Measurements from ENCODE around the gene PDRG1.
"Not testable (repeated sequence)": the region's sequence is repeated elsewhere in the genome, so short reads cannot be mapped to it uniquely, and the experiment has no call there.

Gene PDRG1

DNA sequence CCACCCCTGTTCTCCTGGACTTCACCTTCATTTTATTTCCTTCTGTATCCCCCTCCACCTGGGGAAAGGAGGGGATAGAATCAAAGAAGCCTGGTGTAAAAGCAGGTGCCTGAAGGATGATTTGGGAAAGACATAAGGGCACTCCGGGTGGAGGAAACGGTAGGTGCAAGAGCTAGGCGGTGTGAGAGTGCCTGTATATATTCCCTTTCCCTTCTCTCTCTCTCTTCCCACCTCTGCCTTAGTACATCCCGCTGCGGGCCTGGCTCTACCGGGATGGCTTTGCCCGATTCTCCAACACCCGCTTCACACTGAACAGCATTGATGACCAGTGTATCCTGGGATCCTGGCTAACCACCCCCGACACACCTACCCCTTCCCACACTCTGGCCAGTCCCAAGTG lies 26.2 kb downstream of the PDRG1 start:
- no peak for DNase-seq

DNA sequence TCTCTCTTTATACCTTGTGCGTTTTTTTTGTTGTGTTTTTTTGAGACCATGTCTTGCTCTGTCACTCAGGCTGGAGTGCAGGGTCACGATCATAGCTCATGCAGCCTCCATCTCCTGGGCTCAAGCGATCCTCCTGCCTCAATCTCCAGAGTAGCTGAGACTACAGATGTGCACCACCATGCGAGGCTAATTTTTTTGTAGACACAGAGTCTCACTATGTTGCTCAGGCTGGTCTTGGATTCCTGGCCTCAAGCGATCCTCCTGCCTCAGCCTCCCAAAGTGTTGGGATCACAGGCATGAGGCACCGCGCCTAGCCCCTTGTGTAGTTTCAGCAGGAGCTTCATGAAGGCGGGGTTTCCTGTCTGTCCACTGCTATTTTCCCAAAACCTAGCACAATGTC lies 27.3 kb downstream of the PDRG1 start:
- no peak for DNase-seq

DNA sequence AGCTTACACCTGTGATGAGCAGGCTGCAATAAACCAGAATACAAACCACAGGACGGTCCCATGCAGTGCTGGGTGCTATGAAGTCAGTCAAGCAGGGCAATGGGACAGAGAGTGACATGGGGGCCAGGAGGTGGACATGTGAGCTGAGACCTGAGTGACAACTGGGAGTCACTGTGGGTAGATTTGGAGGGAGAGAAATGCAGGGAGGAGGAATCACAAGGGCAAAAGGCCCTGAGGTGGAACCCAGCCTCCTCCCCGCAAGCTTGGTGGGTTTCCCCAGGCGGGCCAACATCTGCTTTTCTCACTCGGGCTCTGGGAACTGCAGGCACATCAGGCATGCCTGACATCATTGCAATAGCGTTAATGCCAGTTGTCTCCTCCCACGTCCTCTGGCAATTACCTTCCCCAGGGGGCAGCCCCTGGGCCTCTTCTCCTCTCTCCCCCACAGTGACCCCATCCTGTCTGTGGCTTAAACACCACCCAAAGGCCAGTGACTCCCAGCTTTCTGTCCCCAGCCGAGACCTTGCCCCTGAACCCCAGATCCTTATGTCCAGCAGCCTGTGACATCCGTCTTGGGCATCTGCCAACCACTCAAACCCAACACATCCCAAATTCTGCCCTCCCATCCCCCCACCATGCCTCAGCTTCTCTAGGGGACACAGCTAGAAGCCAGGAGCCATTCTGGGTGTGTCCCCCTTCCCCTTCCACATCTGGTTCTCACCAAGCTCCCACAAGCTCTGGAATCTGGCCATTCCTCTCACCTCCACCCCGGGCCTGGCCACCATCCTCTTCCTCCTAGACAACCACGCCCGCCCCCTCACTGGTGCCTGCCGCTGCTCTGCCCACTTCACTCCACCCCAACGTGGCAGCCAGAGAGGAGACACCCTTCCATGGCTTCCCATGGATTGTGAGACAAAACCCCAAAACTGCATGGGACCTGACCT lies 28.2 kb downstream of the PDRG1 start:
- DNase-seq: no peak

DNA sequence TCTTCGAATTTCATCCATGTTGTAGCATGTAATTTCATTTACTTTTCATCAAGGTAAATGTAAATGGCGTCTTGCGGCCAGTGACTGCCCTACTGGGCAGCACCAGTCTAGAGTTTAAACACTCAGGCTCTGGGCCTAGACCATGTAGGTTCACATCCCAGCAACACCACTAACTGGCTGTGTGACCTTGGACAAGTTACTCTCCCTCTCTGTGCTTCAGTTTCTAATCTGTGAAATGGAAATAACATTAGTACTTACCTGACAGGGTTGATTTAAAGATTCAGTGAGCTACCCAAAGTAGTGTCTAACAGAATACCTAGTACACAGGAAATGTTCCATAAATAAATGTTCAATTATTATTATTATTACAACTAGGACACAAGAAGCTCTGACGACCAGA lies 29.3 kb downstream of the PDRG1 start:
- DNase-seq: no peak

DNA sequence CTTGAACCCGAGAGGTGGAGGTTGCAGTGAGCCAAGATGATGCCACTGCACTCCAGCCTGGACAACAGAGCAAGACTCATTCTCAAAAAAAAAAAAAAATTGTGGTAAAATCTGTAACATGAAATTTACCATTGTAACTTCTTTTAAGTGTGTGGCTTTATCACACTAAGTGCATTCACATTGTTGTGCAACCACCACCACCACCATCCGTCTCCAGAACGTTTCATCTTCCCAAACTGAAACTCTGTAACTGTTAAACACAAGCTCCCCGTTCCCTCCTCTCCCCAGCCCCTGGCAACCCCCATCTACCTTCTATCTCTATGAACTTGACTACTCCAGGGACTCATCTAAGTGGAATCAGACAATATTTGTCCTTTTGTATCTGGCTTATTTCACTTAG lies 29.7 kb downstream of the PDRG1 start:
- DNase-seq: no peak

DNA sequence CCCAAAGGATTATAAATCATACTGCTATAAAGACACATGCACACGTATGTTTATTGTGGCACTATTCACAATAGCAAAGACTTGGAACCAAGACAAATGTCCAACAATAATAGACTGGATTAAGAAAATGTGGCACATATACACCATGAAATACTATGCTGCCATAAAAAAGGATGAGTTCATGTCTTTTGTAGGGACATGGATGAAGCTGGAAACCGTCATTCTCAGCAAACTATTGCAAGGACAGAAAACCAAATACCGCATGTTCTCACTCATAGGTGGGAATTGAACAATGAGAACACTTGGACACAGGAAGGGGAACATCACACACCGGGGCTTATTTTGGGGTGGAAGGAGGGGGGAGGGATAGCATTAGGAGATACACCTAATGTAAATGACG lies 30.4 kb downstream of the PDRG1 start:
- not testable (repeated sequence) for DNase-seq

DNA sequence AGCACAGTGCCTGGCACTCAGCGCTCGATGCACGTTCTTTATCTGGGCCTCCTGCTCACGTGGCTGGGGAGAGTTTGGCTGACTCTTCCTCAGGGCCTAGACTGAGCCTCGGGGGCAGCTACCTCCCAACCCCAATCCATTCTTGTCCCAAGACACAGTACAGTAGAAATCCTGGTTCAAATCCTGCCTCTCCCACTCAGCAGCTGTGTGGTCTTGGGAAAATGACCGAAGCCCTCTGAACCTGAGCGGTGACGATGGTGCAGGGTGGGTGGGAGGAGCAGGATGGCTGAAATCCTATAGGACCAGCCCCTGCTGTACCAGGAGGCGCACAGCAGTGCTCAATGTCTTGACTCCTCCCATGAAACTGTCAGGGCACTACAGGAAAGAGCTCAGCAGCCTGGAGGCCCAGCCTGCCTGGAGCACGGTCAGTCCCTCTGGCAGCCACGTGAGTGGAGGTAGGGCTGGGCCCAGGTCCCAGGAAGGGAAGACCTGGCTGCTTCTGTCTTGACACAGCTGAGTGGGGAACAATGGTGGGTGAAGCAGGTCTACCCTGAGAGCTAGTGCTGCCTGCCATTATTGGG lies 31.5 kb downstream of the PDRG1 start:
- no peak for DNase-seq

DNA sequence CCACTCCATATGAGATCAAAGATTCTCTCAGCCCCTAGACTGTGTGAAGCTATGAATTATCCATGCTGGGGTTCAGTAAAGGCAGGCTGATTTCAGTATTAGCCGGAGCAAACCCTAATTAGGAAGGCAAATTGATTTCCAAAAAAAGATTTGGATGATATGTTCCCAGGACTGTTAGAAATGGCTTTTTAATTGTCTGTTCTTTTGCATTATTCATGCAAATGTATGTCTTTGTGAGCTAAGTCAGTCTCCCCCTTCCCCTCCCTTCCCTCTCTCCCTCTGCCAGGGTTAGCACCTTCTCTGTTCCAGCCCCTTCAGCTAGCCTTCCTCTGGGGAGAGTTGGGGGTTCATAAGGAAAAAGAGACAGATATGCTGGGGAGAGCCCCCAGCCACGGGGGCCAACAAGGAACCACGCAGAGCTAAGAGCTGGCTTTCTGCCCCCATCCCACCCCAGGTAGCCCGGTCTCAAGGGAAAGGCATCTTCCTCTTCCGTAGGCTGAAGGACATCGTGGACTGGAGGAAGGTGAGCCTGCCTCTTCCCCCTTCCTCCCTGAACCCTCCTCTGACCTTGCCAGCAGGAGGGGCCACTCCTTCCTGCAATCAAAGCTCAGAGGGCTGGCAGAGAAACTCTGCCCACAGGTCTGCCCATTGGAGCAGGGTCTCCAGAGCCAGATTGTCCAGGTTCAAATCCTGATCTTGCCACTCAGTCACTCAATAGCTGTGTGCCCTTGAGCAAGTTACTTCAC lies 32.3 kb downstream of the PDRG1 start:
- DNase-seq: no peak

DNA sequence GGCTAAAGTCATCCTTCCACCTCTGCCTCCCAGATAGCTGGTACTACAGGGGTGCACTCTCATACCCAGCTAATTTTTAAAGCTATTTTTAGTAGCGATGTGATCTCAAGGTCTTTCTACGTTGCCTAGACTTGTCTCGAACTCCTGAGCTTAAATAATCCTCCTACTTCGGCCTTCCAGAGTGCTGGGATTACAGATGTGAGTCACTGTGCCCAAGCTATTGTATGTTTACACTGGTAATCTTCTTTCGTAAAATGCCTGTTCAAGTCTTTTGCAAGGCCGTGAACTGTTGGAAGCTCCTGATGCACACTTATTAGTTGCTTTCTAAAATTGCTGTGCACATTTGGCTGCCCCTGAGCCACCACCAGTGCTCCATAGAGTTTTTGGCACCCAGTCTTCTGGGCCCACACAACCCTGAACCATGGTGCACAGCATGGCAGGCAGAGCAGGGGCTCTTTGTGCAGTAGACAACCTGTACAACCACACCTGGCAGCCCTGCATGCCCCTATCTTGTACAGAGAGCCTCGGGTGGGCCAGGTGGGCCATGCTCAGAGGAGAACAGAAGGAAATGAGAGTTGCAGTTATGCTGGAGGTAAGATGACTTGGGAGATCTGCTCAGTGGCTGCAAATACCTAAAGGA lies 33.3 kb downstream of the PDRG1 start:
- no peak for DNase-seq

DNA sequence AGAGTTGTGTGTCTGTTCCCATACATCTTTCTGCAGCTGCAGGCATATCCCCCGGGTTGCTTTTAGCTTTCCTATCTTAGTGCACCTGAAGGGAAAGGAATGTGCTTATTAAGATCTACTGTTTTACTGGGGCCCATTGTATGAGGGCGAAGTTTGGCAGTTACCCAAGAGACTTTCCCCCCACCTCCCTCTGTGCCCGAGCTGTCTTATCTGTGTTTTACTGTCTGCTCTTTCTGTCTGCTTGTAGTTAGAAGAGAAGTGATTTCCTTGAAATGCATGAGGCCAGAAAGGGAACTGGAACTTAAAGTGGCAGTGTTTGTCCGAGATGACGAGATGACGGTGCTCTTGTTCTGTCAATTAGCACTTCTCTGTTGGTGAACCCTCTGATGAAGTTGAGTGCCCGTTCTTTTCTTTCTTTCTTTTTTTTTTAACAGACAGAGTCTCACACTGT lies 33.9 kb downstream of the PDRG1 start:
- not testable (repeated sequence) for DNase-seq

DNA sequence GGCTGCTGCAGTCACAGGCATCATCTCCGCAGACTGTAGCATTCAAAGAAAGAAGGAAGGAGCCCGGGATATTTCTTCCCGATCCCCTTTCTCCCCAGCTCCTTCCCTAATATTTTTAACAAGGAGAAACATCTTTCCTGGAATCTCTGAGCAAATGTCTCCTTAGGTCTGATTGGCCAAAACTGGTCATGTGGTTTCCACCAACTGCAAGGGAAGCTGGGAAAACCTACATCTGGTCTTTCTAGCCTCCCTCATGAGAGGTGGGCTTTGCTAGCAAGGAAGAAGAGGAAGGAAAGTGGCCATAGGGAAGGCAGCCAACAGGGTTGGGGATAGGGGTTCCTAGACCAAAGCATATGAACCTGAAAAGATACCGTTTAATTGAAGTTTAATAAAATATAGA lies 35.1 kb downstream of the PDRG1 start:
- no peak for DNase-seq

DNA sequence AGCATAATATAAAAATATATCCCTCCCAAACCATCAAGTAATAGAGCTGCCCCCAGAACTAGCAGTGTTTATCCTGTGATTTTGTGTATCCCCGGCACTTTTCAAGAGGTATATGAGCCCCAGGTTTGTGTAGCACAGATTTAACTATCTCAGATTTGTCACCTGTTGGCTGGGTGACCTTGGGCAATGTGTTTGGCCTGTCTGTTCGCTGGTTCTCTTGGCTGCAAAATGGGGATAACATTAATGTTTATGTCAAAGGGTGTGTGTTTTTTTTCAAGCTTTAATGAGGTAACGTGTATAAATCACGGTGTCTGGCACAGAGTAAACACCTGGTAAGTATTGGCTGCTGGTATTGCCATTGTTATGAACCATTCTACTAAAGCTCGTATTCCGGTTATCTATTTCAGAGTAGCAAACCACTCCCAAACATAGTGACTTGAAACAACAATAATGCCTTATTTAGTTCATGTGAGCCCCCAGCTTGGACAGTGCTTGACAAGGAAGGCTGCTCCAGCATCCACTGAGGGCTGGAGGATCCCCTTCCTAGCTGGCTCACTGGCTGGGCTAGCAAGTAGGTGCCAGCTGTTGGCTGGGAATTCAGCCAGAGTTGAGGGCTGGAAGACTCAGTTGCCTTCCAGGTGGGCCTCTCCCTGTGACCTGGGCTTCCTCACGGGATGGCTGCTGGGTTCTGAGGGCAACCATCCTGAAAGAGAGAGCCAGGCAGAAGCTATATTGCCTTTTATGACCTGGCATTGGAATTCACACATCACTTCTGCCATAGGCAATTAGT lies 36.2 kb downstream of the PDRG1 start:
- DNase-seq: no peak

DNA sequence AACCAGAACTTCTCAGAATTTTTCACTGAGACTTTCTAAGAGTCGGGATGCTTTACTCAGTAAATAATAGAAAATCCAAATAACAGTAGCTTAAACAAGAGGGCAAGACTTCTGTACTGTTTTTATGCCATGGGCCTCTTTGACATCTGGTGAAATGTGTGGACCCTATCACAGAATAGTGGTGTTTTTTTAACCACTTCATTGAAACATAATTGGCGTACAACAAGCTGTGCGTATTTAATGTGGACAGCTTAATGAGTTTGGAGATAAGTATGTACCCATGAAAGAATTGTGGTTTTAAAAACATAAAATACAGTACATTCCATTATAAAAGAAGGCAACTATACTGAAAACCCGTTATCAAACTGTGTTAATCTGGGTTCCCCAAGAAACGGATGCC lies 37.7 kb downstream of the PDRG1 start:
- no peak for DNase-seq

DNA sequence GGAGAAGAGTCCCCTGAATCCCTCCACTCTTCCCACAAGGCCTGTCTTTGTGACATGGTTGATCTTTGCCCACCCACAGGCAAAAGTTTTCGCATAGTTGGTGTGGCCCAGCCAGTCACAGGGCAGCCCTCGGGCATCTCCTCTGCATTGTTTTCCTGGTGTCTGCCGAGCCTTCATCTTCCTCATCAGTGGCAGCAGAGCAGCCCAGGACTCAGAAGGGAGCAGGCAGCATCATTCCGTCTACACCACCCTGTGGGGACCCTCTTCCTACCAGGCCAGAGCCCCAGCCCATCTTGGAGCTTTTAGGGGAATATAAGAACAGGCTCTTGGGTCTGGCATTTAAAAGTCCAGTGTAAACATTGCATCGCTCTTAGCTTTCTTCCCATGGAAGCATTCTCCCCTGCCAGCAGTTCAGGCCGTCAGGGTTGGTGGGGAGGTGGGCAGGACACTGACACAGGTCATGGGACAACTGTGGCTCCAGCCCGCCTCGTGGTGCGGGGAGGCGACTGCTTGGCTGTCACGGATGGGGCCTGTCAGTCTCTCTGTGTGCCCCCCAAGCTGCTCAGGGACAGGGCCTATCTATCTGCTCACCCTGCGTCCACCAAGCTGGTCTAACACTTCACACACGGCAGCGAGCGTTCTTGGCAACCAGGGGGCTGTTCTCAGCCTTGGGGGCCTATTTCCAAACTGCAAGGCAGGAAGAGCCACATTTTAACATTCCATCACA lies 38.3 kb downstream of the PDRG1 start:
- no peak for DNase-seq

DNA sequence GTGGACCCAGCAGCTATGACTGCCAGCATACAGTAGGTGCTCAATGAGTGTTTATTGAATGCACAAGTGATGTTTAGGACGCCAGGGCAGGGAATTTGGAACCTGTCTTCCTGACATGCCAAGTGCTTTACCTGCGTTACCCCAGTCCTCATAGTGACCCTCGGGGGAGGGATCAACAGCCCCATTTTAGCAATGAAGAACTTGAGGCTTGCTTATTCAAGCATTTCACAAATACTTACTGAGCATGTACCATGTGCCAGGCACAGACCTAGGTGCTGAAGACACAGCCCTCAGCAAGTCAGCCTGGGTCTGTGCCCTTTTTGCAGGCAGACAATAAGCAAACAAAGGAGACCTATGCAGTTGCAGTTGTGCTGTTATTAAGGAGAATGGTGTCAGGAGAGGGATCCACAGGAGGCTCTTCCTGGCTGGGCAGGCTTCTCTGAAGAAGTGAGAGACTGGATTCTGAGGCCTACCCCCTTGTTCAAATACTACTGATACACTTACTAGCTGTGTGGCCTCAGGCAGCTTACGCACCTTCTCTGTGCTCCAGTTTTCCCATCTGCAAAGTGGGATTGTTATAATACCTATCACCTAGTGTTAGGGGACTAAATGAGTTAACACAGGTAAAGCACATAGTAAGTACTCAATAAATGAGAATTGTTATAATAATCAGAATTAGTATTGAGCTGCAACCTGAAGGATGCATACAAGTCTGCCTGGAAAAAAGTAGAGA lies 41.6 kb downstream of the PDRG1 start:
- DNase-seq: no peak

DNA sequence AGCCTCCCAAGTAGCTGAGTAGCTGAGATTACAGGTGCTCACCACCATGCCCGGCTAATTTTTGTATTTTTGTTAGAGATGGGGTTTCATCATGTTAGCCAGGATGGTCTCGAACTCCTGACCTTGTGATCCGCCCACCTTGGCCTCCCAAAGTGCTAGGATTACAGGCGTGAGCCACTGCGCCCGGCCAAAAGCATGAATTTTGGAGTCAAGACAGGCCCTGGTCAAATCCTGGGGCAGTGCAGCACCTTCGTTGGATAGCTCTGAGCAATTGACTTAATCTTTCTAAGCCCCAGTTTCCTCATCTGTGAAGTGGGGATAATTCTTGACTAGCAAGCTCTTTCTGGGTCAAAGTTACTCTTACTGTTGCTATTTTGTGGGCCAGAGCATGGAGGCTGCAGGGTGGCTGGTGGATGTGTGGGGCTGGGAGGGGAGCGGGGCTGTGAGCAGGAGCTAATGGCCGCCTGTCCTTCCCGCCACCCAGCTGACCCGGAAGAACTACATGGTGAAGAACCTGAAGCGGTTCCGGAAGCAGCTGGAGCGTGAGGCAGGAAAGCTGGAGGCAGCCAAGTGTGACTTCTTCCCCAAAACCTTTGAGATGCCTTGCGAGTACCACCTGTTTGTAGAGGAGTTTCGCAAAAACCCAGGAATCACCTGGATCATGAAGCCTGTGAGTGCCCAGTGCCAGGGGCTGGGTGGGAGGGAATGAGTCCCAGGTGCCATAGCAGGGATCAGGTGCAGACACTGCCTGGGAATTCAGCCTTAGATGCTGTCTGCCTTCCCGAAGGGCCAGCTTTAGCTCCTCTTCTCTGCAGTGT lies 42.4 kb downstream of the PDRG1 start:
- DNase-seq: no peak

DNA sequence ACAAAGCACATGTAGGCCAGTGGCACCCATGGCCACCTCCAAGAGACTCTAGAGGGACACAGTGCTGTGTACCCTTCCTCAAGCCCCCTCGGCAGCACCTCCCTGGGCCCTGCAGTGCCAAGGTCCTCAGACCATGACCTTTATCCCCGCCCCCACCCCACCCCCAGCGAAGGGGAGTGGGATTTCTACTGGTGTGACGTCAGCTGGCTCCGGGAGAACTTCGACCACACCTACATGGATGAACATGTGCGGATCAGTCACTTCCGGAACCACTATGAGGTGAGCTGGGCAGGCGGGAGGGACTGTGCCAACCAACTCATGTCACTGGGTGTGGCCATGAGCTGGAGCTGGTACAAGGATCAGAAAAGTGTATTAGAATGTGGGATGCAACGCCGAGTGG lies 43.4 kb downstream of the PDRG1 start:
- DNase-seq: no peak

DNA sequence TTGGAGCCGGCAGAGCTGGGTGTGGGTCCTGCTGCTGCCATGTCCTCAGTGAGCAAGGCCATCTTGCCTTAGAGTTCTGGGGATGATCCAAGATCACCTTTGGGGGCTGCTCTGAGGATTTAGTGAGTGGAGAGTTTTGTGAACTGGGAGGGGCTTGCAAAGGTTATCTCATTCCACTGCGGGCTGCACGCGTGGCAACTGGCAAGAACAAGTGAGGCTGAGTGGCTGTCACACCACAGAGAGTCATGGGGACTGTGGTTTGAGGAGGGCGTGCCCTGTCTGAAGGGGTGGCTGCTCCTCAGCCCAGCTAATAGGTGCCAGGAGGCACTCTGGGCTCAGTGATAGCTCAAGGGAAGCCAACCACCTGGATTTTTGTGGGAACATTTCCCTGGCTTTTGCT lies 43.8 kb downstream of the PDRG1 start:
- no peak for DNase-seq

DNA sequence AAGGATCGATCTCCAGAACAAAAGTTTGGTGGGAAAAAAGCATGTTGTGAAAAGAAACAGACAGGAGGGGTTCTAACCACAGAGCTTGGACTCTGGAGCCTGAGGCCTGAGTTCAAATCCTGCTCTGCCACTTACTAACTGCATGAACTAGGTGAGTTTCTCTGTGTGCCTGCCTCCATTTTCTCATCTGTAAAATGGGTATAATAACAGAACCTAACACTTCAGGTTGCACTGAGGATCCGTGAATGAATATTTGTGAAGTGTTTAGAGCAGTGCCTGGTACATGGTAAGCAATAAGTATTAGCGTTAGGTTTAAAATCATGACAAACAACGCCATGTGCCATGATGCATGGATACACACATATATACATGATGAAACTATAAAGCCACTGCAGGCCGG lies 44.8 kb downstream of the PDRG1 start:
- no peak for DNase-seq

DNA sequence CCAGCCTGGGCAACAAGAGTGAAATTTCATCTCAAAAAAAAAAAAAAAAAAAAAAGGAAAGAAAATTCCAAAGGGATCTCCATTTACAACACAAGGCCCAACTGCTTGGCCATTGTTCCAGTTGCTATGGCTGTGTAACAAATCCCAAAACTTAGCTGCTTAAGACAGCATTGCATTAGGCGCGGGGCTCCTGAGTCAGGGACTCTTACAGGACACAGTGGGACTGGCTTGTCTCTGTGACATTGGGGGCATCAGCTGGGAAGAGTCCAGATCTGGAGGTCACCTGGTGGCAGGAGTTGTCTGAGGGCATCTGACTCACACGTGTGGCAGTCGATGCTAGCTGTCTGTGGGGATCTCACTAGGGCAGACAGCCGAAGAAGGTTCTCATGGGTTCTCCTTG lies 45.8 kb downstream of the PDRG1 start:
- DNase-seq: no peak
